ENCODE measurements around the gene HLCS. TPM values are rescaled to one million over a fixed set of nuclear protein-coding genes. Genes with fewer than 3 reads are reported as not detected.

Gene HLCS
- total and polyA plus RNA-seq, 2 of the 8 experiments (the other 6 are each of a cell fraction or from before 2014, with no cell fraction given) = 4.7 to 12.2 TPM

GRCh38 chr21:36891692-36892091 lies 74.8 kb downstream of the HLCS start:
- Histone ChIP-seq H3K23ac (ENCODE audit: insufficient read length) (no peak overlapping the region), H2BK120ac (replicated peaks; ENCODE audit: low read depth, low read length) (no peak overlapping the region), H3K4ac (replicated peaks; ENCODE audit: insufficient read length, low read depth, low read length) (no peak overlapping the region), H2BK12ac (ENCODE audit: low read depth, low read length) (no peak overlapping the region), H2BK5ac (ENCODE audit: low read depth, low read length) (no peak overlapping the region), H3K9ac (replicated peaks in 1 of 4; ENCODE audit: extremely low read depth in 1 of 4, low read depth in 3 of 4, low read length in 3 of 4) (no peak overlapping the region), H2BK15ac (ENCODE audit: low read length) (no peak overlapping the region), H3K27ac (ENCODE audit: low read depth, low read length) (no peak overlapping the region), H2BK20ac (ENCODE audit: low read length) (no peak overlapping the region), H3K23me2 (ENCODE audit: low read depth, low read length) (no peaks in the 10 kb centered on the region), H3K56ac (replicated peaks; ENCODE audit: insufficient read length, low read depth, low read length) (no peak overlapping the region), H2AK5ac (ENCODE audit: low read depth, low read length) (no peak overlapping the region), H3K79me1 (ENCODE audit: low read depth, low read length) (no peaks in the 10 kb centered on the region), H4K20me1 (replicated peaks in 1 of 2; ENCODE audit: control insufficient read depth in 1 of 2, insufficient read depth in 2 of 2, low read length in 2 of 2) (no peaks in the 10 kb centered on the region), H2AFZ (ENCODE audit: low read length) (no peak overlapping the region), H4K5ac (ENCODE audit: insufficient read length, low read depth, low read length) (no peak overlapping the region), H3K4me2 (ENCODE audit: insufficient read depth in 1 of 2, low read depth in 2 of 2, low read length in 2 of 2) (no peak overlapping the region), H3K14ac (ENCODE audit: insufficient read length) (no peak overlapping the region), H3K27me3 (replicated peaks in 1 of 4; ENCODE audit: control insufficient read depth in 3 of 4, extremely low read depth in 1 of 4, insufficient read depth in 3 of 4, low read length in 3 of 4) (no peaks in the 10 kb centered on the region), H4K91ac (replicated peaks; ENCODE audit: insufficient read length, low read length) (no peak overlapping the region), H3K9me3 (ENCODE audit: insufficient read depth in 2 of 2, low read depth in 1 of 2, low read length in 1 of 2) (no peaks in the 10 kb centered on the region), H3K36me3 (ENCODE audit: control insufficient read depth in 2 of 4, insufficient read depth in 4 of 4, low read length in 3 of 4) (no peaks in the 10 kb centered on the region), H4K8ac (ENCODE audit: extremely low read depth, insufficient read depth, low read length) (no peak overlapping the region), H3K4me3 (ENCODE audit: extremely low read depth in 1 of 4, insufficient read depth in 2 of 4, low read depth in 3 of 4, low read length in 4 of 4) (no peak overlapping the region), H3K79me2 (ENCODE audit: control insufficient read depth in 1 of 2, insufficient read depth in 2 of 2, low read length in 2 of 2) (no peaks in the 10 kb centered on the region), H3K4me1 (replicated peaks in 1 of 4; ENCODE audit: control insufficient read depth in 3 of 4, insufficient read depth in 4 of 4, low read length in 3 of 4) (peaks cover 0 to 8% (median 3%) of the 10 kb centered on the region in 4 experiments; a peak in 4 of 7 replicates), H3K18ac (ENCODE audit: extremely low read depth, low read length) (no peak overlapping the region)
- CTCF ChIA-PET (ENCODE audit: partially characterized antibody) = interaction anchor here (0.7 to 1.7 kb wide), 2 partner anchors 26 to 85 kb away, joined by 4 read pairs; no protein-coding TSS in a partner anchor
- FAIRE-seq = no peak
- WGBS, 2 experiments (ENCODE audit: extremely low coverage in 1 of 2, insufficient coverage in 1 of 2, insufficient read length in 1 of 2, insufficient replicate concordance in 2 of 2, low coverage in 1 of 2, low lambda C conversion rate in 2 of 2, missing lambda C conversion rate in 1 of 2) = 91% methylated on average over 2 of the region's 2 CpGs; no CpG with 5 or more reads in 1 of the 2 experiments
- no peak for DNase-seq (ENCODE audit: low read depth in 1 of 2, low spot score in 2 of 2)
- POLR2A ChIA-PET (ENCODE audit: partially characterized antibody) = no interaction called here
- no peak for TF ChIP-seq KDM5A (IDR thresholded peaks at IDR 0.05; ENCODE audit: low read length)
- TF ChIP-seq TAF1 (IDR thresholded peaks at IDR 0.05; ENCODE audit: low read depth, low read length) = no peak
- no peak for TF ChIP-seq TEAD4 (IDR thresholded peaks at IDR 0.05; ENCODE audit: low read depth, low read length)
- TF ChIP-seq CBX5 (IDR thresholded peaks at IDR 0.05; ENCODE audit: low read depth, low read length) = no peak
- no peak for TF ChIP-seq TBP (IDR thresholded peaks at IDR 0.05; ENCODE audit: low read depth, low read length)
- no peak for TF ChIP-seq POLR2AphosphoS5 (IDR thresholded peaks at IDR 0.05; ENCODE audit: low read depth, low read length)
- TF ChIP-seq ASH2L (IDR thresholded peaks at IDR 0.05; ENCODE audit: low read length) = no peak
- no peak for TF ChIP-seq CTBP2 (IDR thresholded peaks at IDR 0.05; ENCODE audit: borderline replicate concordance, insufficient read depth, insufficient read length, low read length)
- TF ChIP-seq E2F6 (IDR thresholded peaks at IDR 0.05) = no peak
- no peak for TF ChIP-seq GTF2F1 (IDR thresholded peaks at IDR 0.05; ENCODE audit: borderline replicate concordance, low read depth, low read length)
- no peak for TF ChIP-seq NANOG (IDR thresholded peaks at IDR 0.05; ENCODE audit: insufficient read depth, low read depth, low read length, poor library complexity, severe bottlenecking)
- TF ChIP-seq HDAC2 (IDR thresholded peaks at IDR 0.05; ENCODE audit: borderline replicate concordance in 1 of 2, low read depth in 2 of 2, low read length in 2 of 2) = no peak
- TF ChIP-seq MAFK (IDR thresholded peaks at IDR 0.05; ENCODE audit: low read depth, low read length) = no peak

Measured in H1 (cell line).